SK-N-SH (cell line): ENCODE data around the gene RITA1. TPM values are rescaled to one million over a fixed set of nuclear protein-coding genes. Genes with fewer than 3 reads are reported as not detected.

Experiments used
- CTCF ChIA-PET: fragments of 300-600, 350-600 bp; formaldehyde crosslinking; extraction: SDS; loops from one replicate; lab custom pipeline; 2021; lab: Yijun Ruan, JAX
- POLR2A ChIA-PET: fragments of 350-600 bp; sonication (Branson Sonifier 250); formaldehyde crosslinking; extraction: SDS; loops from one replicate; lab custom pipeline; 2020; ENCODE audit warnings: antibody characterized with exemption, inconsistent platforms; lab: Yijun Ruan, JAX
- DNase-seq: peaks from one replicate; pipeline ENCODE4 v3.0.0; 2012
- H2AFZ ChIP-seq: fragments of 200-600 bp; sonication (generic); 2 replicates; pipeline ENCODE4 v1.8.1; 2016; ENCODE audit warnings: antibody characterized with exemption, mild to moderate bottlenecking, low read depth
- H3F3A ChIP-seq: fragments of 200-600 bp; sonication (generic); replicated peaks from 2 replicates; pipeline ENCODE3; 2016; ENCODE audit warnings: antibody characterized with exemption, mild to moderate bottlenecking; ENCODE audit not compliant: insufficient read depth
- H3K27ac ChIP-seq, 2 experiments: fragments of 200-500 bp in 1 of 2; fragments of 200-600 bp in 1 of 2; sonication (Bioruptor generic) in 1 of 2; sonication (generic), shearing (Covaris generic) in 1 of 2; 2 replicates each; pipeline versions ENCODE4 v1.5.1 to v1.6.1; 2014 to 2016; ENCODE audit warnings: low read depth in 2 of 2, inconsistent platforms in 1 of 2, low read length in 1 of 2, mild to moderate bottlenecking in 1 of 2, mixed read lengths in 1 of 2
- H3K27me3 ChIP-seq: fragments of 200-600 bp; sonication (generic), shearing (Covaris generic); 2 replicates; pipeline ENCODE4 v1.6.1; 2016; ENCODE audit warnings: mixed run types; ENCODE audit not compliant: insufficient read depth
- H3K36me3 ChIP-seq, 2 experiments: fragments of 200-500 bp in 1 of 2; fragments of 200-600 bp in 1 of 2; sonication (Bioruptor generic) in 1 of 2; sonication (generic) in 1 of 2; replicated peaks in 1 of 2; 2 replicates each; pipeline versions ENCODE3 to v1.5.1; 2014 to 2016; ENCODE audit warnings: low read length in 1 of 2, mild to moderate bottlenecking in 1 of 2; ENCODE audit not compliant: insufficient read depth in 2 of 2, control insufficient read depth in 1 of 2
- H3K4me1 ChIP-seq, 2 experiments: fragments of 200-500 bp in 1 of 2; fragments of 200-600 bp in 1 of 2; sonication (Bioruptor generic) in 1 of 2; sonication (generic), shearing (Covaris generic) in 1 of 2; 2 replicates each; pipeline versions ENCODE4 v1.5.1 to v1.6.1; 2014 to 2016; ENCODE audit warnings: low read depth in 1 of 2, low read length in 1 of 2, mixed run types in 1 of 2; ENCODE audit not compliant: insufficient read depth in 2 of 2, control insufficient read depth in 1 of 2
- H3K4me2 ChIP-seq: fragments of 200-600 bp; sonication (generic), shearing (Covaris generic); 2 replicates; pipeline ENCODE4 v1.6.1; 2017; ENCODE audit warnings: mixed run types
- H3K4me3 ChIP-seq, 2 experiments: fragments of 200-500 bp in 1 of 2; fragments of 200-600 bp in 1 of 2; sonication (Bioruptor generic) in 1 of 2; sonication (generic), shearing (Covaris generic) in 1 of 2; 2 replicates each; pipeline versions ENCODE4 v1.5.1 to v1.8.1; 2014 to 2016; ENCODE audit warnings: low read depth in 2 of 2, inconsistent platforms in 1 of 2, low read length in 1 of 2, mild to moderate bottlenecking in 1 of 2, mixed read lengths in 1 of 2, moderate library complexity in 1 of 2
- H3K79me2 ChIP-seq: fragments of 200-600 bp; sonication (generic); 2 replicates; pipeline ENCODE4 v1.8.1; 2017; ENCODE audit warnings: mild to moderate bottlenecking; ENCODE audit not compliant: insufficient read depth
- H3K9ac ChIP-seq: fragments of 200-600 bp; sonication (generic); 2 replicates; pipeline ENCODE4 v1.6.1; 2017; ENCODE audit warnings: mixed run types
- H3K9me2 ChIP-seq: fragments of 200-600 bp; sonication (generic); 2 replicates; pipeline ENCODE4 v1.6.1; 2017; ENCODE audit warnings: mixed run types
- H3K9me3 ChIP-seq: fragments of 200-600 bp; sonication (generic); 2 replicates; pipeline ENCODE4 v1.6.1; 2017; ENCODE audit warnings: mixed run types, mild to moderate bottlenecking, moderate library complexity
- H4K20me1 ChIP-seq: fragments of 200-600 bp; sonication (generic); 2 replicates; pipeline ENCODE4 v1.6.1; 2017; ENCODE audit warnings: mild to moderate bottlenecking, mixed run types; ENCODE audit not compliant: insufficient read depth
- CHD2 ChIP-seq: fragments of 150-350 bp; IDR thresholded peaks from 2 replicates; pipeline ENCODE4 v1.6.1; 2018; ENCODE audit warnings: low read length; ENCODE audit not compliant: partially characterized antibody
- ELF1 ChIP-seq: IDR thresholded peaks from 2 replicates; pipeline ENCODE4 v1.4.0; 2012
- FOSL2 ChIP-seq: IDR thresholded peaks from 2 replicates; pipeline ENCODE4 v1.4.0; 2012; ENCODE audit warnings: low read depth, mild to moderate bottlenecking, moderate library complexity, borderline replicate concordance
- FOXM1 ChIP-seq: IDR thresholded peaks from 2 replicates; pipeline ENCODE4 v1.4.0; 2012; ENCODE audit warnings: low read depth, mild to moderate bottlenecking
- GABPA ChIP-seq: IDR thresholded peaks from 2 replicates; pipeline ENCODE4 v1.4.0; 2012; ENCODE audit warnings: low read depth, mild to moderate bottlenecking
- MEF2A ChIP-seq: IDR thresholded peaks from 2 replicates; pipeline ENCODE4 v1.4.0; 2012; ENCODE audit warnings: low read depth, borderline replicate concordance
- NFIC ChIP-seq: IDR thresholded peaks from 2 replicates; pipeline ENCODE4 v1.4.0; 2012; ENCODE audit warnings: borderline replicate concordance
- NRF1 ChIP-seq: IDR thresholded peaks from 2 replicates; pipeline ENCODE4 v1.6.1; 2012; ENCODE audit warnings: low read depth, mild to moderate bottlenecking, low read length
- RCOR1 ChIP-seq: fragments of 150-350 bp; IDR thresholded peaks from 2 replicates; pipeline ENCODE4 v1.6.1; 2017; ENCODE audit warnings: antibody characterized with exemption, low read length
- RXRA ChIP-seq: IDR thresholded peaks from 2 replicates; pipeline ENCODE4 v1.4.0; 2012; ENCODE audit warnings: low read depth, mild to moderate bottlenecking, borderline replicate concordance
- SIN3A ChIP-seq: IDR thresholded peaks from 2 replicates; pipeline ENCODE4 v1.6.1; 2012; ENCODE audit warnings: low read depth, mild to moderate bottlenecking, low read length, moderate library complexity, borderline replicate concordance
- SMC3 ChIP-seq: IDR thresholded peaks from 2 replicates; pipeline ENCODE4 v1.6.1; 2012; ENCODE audit warnings: low read depth, low read length, improper control_type of control experiment
- TAF1 ChIP-seq: IDR thresholded peaks from 2 replicates; pipeline ENCODE4 v1.6.1; 2012; ENCODE audit warnings: low read depth, mild to moderate bottlenecking, low read length, moderate library complexity, borderline replicate concordance
- TCF12 ChIP-seq: IDR thresholded peaks from 2 replicates; pipeline ENCODE4 v1.4.0; 2012
- TEAD4 ChIP-seq: IDR thresholded peaks from 2 replicates; pipeline ENCODE4 v1.4.0; 2012; ENCODE audit warnings: mild to moderate bottlenecking, borderline replicate concordance; ENCODE audit not compliant: insufficient read depth
- USF1 ChIP-seq: IDR thresholded peaks from 2 replicates; pipeline ENCODE4 v1.4.0; 2012; ENCODE audit warnings: low read depth, borderline replicate concordance
- YY1 ChIP-seq: IDR thresholded peaks from 2 replicates; pipeline ENCODE4 v1.4.0; 2012; ENCODE audit warnings: low read depth, mild to moderate bottlenecking
- WGBS: methylation state at CpG from one replicate; pipeline ENCODE4 v1.1.6; 2017; ENCODE audit warnings: low lambda C conversion rate; 5-methylcytosine and 5-hydroxymethylcytosine counted together
- polyA plus RNA-seq, 3 experiments: library from polyadenylated mRNA; depleted of rRNA; stranded (reverse); fragments of >200 nt; gene quantifications; 2 replicates each; pipeline ENCODE4 v1.2.3, GENCODE V29; 2012
- TF ChIP-seq, protein P1 (sequence below): IDR thresholded peaks from 2 replicates; pipeline ENCODE4 v1.6.1; 2012; ENCODE audit warnings: mild to moderate bottlenecking, low read depth, low read length, moderate library complexity
- TF ChIP-seq, protein P2 (sequence below): fragments of 200-600 bp; sonication (generic); IDR thresholded peaks from 2 replicates; pipeline ENCODE4 v1.6.1; 2017; ENCODE audit warnings: antibody characterized with exemption, mild to moderate bottlenecking, moderate library complexity
- TF ChIP-seq, protein P3 (sequence below): fragments of 150-350 bp; IDR thresholded peaks from 2 replicates; pipeline ENCODE4 v1.6.1; 2017; ENCODE audit warnings: antibody characterized with exemption, low read length, low read depth, borderline replicate concordance

RITA1 gene
- polyA plus RNA-seq, 1 of the 3 experiments (the other 2 are of a cell fraction) = 21.1 TPM

DNA sequence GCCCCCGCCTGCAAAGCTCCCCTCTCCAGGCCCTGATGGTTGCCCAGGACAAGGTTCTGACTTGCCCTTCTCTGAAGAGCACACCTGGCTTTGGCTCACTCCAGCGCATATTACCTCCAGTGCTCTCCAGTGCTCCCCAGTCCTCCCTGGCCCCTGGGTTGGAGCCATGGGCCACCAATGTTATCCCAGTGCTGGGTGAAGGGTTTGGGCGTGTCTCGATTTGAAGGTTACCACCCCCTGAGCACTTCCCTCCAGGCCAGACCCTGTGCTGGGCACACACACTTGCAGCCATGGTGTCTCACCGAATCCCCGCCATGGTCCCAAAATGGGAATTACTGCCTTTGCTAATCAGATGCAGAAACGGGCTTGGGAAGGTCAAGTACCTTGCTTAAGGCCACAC is 11.1 kb downstream of the RITA1 start:
- H3K79me2 ChIP-seq = peaks cover 3% of the 10 kb centered on the region; the same call in 1 of the 2 replicates
- H3K9me3 ChIP-seq = no peaks in the 10 kb centered on the region
- H2AFZ ChIP-seq = no peak overlapping the region
- ChIA-PET CTCF (interaction anchor here (0.6 to 4.5 kb wide), 11 partner anchors 9 to 716 kb away, joined by 3 to 42 read pairs (median 4); partner anchors contain the start of genes PLBD2, RITA1 and SDSL), POLR2A (interaction anchor here (0.6 kb wide), 1 partner anchor 49 kb away, joined by 4 read pairs; no protein-coding TSS in a partner anchor)
- no peaks in the 10 kb centered on the region for H3K9me2 ChIP-seq
- H3K27me3 ChIP-seq = no peaks in the 10 kb centered on the region
- no peak for DNase-seq
- H4K20me1 ChIP-seq = no peaks in the 10 kb centered on the region
- no peak overlapping the region for H3K27ac ChIP-seq
- H3K9ac ChIP-seq = no peak overlapping the region
- no peak overlapping the region for H3K4me2 ChIP-seq
- H3F3A ChIP-seq = peaks cover 32% of the 10 kb centered on the region
- no peak overlapping the region; a peak in 1 of 4 replicates for H3K4me3 ChIP-seq
- peaks cover 13 to 28% of the 10 kb centered on the region in 2 experiments; a peak in 3 of 4 replicates for H3K4me1 ChIP-seq
- H3K36me3 ChIP-seq = peaks cover 4 to 9% of the 10 kb centered on the region in 2 experiments
- 68% methylated on average over 3 of the region's 7 CpGs for WGBS
- TF ChIP-seq, protein P1, sequence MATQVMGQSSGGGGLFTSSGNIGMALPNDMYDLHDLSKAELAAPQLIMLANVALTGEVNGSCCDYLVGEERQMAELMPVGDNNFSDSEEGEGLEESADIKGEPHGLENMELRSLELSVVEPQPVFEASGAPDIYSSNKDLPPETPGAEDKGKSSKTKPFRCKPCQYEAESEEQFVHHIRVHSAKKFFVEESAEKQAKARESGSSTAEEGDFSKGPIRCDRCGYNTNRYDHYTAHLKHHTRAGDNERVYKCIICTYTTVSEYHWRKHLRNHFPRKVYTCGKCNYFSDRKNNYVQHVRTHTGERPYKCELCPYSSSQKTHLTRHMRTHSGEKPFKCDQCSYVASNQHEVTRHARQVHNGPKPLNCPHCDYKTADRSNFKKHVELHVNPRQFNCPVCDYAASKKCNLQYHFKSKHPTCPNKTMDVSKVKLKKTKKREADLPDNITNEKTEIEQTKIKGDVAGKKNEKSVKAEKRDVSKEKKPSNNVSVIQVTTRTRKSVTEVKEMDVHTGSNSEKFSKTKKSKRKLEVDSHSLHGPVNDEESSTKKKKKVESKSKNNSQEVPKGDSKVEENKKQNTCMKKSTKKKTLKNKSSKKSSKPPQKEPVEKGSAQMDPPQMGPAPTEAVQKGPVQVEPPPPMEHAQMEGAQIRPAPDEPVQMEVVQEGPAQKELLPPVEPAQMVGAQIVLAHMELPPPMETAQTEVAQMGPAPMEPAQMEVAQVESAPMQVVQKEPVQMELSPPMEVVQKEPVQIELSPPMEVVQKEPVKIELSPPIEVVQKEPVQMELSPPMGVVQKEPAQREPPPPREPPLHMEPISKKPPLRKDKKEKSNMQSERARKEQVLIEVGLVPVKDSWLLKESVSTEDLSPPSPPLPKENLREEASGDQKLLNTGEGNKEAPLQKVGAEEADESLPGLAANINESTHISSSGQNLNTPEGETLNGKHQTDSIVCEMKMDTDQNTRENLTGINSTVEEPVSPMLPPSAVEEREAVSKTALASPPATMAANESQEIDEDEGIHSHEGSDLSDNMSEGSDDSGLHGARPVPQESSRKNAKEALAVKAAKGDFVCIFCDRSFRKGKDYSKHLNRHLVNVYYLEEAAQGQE = no peak
- TF ChIP-seq FOSL2 = no peak
- TF ChIP-seq FOXM1 = no peak
- no peak for TF ChIP-seq TEAD4
- TF ChIP-seq ELF1 = no peak
- no peak for TF ChIP-seq CHD2
- TF ChIP-seq NFIC = no peak
- TF ChIP-seq, protein P2, sequence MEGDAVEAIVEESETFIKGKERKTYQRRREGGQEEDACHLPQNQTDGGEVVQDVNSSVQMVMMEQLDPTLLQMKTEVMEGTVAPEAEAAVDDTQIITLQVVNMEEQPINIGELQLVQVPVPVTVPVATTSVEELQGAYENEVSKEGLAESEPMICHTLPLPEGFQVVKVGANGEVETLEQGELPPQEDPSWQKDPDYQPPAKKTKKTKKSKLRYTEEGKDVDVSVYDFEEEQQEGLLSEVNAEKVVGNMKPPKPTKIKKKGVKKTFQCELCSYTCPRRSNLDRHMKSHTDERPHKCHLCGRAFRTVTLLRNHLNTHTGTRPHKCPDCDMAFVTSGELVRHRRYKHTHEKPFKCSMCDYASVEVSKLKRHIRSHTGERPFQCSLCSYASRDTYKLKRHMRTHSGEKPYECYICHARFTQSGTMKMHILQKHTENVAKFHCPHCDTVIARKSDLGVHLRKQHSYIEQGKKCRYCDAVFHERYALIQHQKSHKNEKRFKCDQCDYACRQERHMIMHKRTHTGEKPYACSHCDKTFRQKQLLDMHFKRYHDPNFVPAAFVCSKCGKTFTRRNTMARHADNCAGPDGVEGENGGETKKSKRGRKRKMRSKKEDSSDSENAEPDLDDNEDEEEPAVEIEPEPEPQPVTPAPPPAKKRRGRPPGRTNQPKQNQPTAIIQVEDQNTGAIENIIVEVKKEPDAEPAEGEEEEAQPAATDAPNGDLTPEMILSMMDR = no peak
- TF ChIP-seq GABPA = no peak
- TF ChIP-seq, protein P3, sequence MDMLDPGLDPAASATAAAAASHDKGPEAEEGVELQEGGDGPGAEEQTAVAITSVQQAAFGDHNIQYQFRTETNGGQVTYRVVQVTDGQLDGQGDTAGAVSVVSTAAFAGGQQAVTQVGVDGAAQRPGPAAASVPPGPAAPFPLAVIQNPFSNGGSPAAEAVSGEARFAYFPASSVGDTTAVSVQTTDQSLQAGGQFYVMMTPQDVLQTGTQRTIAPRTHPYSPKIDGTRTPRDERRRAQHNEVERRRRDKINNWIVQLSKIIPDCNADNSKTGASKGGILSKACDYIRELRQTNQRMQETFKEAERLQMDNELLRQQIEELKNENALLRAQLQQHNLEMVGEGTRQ = no peak
- TF ChIP-seq MEF2A = no peak
- no peak for TF ChIP-seq USF1
- no peak for TF ChIP-seq RXRA
- TF ChIP-seq YY1 = no peak
- TF ChIP-seq TCF12 = no peak
- TF ChIP-seq SMC3 = no peak
- TF ChIP-seq NRF1 = no peak
- no peak for TF ChIP-seq RCOR1
- no peak for TF ChIP-seq SIN3A
- TF ChIP-seq TAF1 = no peak
